Neural cell (in vitro differentiated cells): ENCODE data around the gene SRRM2.

Experiments
- CTCF ChIP-seq: fragments of 450-650 bp; IDR thresholded peaks from 2 replicates; pipeline ENCODE4 v1.5.1; 2014; ENCODE audit warnings: antibody characterized with exemption, mild to moderate bottlenecking, moderate library complexity; ENCODE audit not compliant: poor library complexity, severe bottlenecking
- EZH2 ChIP-seq: fragments of 200-600, 300-800 bp; shearing (Covaris generic), sonication (generic); IDR thresholded peaks from 2 replicates; pipeline ENCODE4 v1.6.1; 2014; ENCODE audit warnings: antibody characterized with exemption, low read length, borderline replicate concordance, mild to moderate bottlenecking; ENCODE audit not compliant: insufficient read depth, poor library complexity, severe bottlenecking
- TAF1 ChIP-seq: IDR thresholded peaks from 2 replicates; pipeline ENCODE4 v1.6.1; 2012; ENCODE audit warnings: low read depth

- no peak for TF ChIP-seq CTCF
- TF ChIP-seq EZH2 = no peak
- no peak for TF ChIP-seq TAF1
Measured at GRCh38 chr16:2779151-2779920, 26.9 kb downstream of the SRRM2 start.
